ENCODE results near the gene RBPJL.

DNA sequence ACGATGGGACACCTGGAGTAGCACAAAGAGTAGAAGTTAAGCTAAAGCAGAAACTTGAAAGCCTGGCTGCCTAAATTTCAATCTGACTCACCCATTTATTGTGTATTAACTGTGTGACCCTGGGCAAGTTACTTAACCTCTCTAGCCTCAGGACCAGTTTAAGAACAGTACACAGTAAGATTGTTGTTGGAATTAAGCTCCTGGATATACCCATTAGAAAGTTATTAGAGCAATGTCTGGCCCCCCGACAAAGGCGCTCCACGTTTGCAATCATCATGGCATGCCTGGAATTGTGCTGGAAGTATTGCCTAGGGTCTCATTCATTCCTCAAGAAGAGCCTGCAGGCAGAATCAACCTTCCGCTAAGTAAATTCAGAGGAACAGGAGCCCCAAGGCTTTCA lies 40.2 kb downstream of the RBPJL start:
- TF ChIP-seq, protein P1, sequence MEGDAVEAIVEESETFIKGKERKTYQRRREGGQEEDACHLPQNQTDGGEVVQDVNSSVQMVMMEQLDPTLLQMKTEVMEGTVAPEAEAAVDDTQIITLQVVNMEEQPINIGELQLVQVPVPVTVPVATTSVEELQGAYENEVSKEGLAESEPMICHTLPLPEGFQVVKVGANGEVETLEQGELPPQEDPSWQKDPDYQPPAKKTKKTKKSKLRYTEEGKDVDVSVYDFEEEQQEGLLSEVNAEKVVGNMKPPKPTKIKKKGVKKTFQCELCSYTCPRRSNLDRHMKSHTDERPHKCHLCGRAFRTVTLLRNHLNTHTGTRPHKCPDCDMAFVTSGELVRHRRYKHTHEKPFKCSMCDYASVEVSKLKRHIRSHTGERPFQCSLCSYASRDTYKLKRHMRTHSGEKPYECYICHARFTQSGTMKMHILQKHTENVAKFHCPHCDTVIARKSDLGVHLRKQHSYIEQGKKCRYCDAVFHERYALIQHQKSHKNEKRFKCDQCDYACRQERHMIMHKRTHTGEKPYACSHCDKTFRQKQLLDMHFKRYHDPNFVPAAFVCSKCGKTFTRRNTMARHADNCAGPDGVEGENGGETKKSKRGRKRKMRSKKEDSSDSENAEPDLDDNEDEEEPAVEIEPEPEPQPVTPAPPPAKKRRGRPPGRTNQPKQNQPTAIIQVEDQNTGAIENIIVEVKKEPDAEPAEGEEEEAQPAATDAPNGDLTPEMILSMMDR (IDR thresholded peaks at IDR 0.05) = no peak
- no peak for TF ChIP-seq EZH2 (IDR thresholded peaks at IDR 0.05)

Data from neural progenitor cell (in vitro differentiated cells).